Transverse colon (tissue), 3 donors: ENCODE data around the gene PLA2G12B.
A peak's percentile ranks its signal among the peaks of the same experiment; 100 is the strongest.

Experiments
- POLR2A ChIP-seq: fragments of 450-650 bp; IDR thresholded peaks from one replicate; pipeline ENCODE4 v1.6.1; 2016; ENCODE audit warnings: antibody characterized with exemption, mild to moderate bottlenecking, moderate library complexity
- TF ChIP-seq, protein P1 (sequence below), 5 experiments: fragments of 200-600 bp in 3 of 5; fragments of 450-650 bp in 2 of 5; sonication (generic) in 3 of 5; IDR thresholded peaks; 1 replicate in 2 of 5; 2 replicates in 3 of 5; pipeline ENCODE4 v1.5.1; 2016 to 2017; ENCODE audit warnings: antibody characterized with exemption in 5 of 5, inconsistent platforms in 3 of 5, mild to moderate bottlenecking in 2 of 5, moderate library complexity in 1 of 5

DNA sequence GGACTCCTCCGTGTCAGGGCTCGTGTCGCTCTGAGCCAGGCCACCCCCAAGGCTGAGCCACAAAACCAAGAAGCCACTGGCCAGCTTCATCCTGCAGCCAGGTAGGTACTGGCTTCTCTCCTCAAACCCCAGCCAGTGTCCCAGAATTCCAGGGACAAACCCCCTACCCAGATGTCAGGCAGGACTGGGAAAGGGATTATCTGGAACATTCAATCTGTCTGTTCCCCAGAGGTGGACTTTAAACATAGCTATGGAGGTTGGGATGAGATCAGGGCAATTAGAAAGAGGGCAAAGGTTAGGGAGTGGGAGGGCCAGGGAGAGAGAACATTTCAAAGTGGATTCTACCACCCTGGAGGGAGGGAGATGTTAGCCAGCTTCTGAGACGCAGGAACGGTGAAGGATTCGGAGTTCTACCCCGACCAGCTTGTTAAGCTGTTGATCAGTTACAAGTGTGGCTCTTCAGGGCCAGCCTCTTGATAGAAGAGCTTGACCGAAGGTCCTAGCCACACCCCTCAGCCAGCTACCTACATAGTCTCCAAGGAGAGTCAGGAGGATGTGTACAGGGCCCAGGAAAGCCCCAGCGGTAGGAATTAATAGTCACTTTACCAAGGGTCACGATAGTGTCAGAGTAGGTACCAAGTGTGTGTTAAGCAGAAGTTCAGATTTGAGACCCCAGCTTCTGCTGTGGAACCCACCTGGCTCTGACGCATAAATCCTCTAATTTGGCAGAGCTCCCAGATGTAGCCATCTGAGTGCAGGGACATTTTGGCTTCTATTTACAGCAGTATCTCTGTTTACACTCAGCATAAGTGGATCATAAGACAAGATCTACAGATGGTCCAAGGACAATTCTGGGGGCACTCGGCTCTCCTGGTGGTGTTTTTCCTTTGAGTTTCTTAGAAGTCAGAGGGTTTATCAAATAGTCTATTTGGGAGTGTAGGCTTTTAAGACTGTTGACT is at the start of gene PLA2G12B:
- TF ChIP-seq, protein P1, sequence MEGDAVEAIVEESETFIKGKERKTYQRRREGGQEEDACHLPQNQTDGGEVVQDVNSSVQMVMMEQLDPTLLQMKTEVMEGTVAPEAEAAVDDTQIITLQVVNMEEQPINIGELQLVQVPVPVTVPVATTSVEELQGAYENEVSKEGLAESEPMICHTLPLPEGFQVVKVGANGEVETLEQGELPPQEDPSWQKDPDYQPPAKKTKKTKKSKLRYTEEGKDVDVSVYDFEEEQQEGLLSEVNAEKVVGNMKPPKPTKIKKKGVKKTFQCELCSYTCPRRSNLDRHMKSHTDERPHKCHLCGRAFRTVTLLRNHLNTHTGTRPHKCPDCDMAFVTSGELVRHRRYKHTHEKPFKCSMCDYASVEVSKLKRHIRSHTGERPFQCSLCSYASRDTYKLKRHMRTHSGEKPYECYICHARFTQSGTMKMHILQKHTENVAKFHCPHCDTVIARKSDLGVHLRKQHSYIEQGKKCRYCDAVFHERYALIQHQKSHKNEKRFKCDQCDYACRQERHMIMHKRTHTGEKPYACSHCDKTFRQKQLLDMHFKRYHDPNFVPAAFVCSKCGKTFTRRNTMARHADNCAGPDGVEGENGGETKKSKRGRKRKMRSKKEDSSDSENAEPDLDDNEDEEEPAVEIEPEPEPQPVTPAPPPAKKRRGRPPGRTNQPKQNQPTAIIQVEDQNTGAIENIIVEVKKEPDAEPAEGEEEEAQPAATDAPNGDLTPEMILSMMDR (IDR thresholded peaks at IDR 0.05) = peak in 3 of 5 experiments; percentile 9 to 48 (median 27)
- peak; percentile 21 for TF ChIP-seq POLR2A
